KOPT-K1 (cell line): ENCODE data around the gene AGTRAP.

Experiments
- H3K27ac ChIP-seq: fragments of 200-600 bp; sonication (generic); 2 replicates; pipeline ENCODE4 v1.5.1; 2016; ENCODE audit warnings: antibody characterized with exemption, mild to moderate bottlenecking, low read depth, low read length; ENCODE audit not compliant: poor library complexity, severe bottlenecking
- H3K36me3 ChIP-seq: fragments of 200-600 bp; sonication (generic); 2 replicates; pipeline ENCODE4 v1.5.1; 2017; ENCODE audit warnings: antibody characterized with exemption, mild to moderate bottlenecking, low read length, moderate library complexity; ENCODE audit not compliant: insufficient read depth
- H3K9me3 ChIP-seq: fragments of 200-600 bp; sonication (generic); 2 replicates; pipeline ENCODE4 v1.5.1; 2017; ENCODE audit warnings: antibody characterized with exemption, low read length, mild to moderate bottlenecking; ENCODE audit not compliant: insufficient read depth, poor library complexity, severe bottlenecking

The AGTRAP gene

DNA sequence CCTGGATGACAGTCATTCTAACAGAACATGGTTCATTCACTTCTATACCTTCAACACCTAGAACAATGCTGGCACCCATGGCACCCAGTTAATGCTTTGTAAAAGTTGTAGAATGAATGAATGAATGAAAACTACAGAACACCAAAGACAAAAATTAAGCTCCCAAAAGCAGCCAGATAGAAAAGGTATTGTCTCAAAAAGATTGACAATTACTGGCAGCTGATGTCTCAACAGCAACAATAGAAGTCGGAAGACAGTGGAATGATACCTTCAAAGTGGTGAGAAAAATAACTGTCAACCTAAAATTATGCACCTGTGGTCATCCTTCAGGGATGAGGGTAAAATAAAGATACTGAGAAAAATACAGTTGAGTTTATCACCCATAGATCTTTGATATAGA is 21.1 kb downstream of the AGTRAP start:
- no peak overlapping the region for H3K27ac ChIP-seq
- no peaks in the 10 kb centered on the region for H3K36me3 ChIP-seq
- H3K9me3 ChIP-seq = no peaks in the 10 kb centered on the region

DNA sequence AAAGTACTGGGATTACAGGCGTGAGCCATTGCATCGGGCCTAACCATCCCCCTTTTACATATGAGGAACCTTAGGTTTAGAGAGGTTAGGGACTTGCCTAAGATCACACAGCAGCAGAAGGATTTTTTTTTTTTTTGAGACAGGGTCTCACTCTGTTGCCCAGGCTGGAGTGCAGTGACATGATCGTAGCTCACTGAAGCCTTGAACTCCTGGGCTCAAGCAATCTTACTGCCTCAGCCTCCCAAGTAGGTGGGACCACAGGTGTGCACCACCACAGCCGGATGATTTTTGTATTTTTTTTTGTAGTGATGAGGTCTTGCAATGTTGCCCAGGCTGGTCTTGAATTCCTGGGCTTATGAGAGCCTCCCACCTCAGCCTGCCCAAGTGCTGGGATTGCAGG is 23.9 kb downstream of the AGTRAP start:
- Histone ChIP-seq H3K27ac (no peak overlapping the region), H3K9me3 (no peaks in the 10 kb centered on the region), H3K36me3 (no peaks in the 10 kb centered on the region)

DNA sequence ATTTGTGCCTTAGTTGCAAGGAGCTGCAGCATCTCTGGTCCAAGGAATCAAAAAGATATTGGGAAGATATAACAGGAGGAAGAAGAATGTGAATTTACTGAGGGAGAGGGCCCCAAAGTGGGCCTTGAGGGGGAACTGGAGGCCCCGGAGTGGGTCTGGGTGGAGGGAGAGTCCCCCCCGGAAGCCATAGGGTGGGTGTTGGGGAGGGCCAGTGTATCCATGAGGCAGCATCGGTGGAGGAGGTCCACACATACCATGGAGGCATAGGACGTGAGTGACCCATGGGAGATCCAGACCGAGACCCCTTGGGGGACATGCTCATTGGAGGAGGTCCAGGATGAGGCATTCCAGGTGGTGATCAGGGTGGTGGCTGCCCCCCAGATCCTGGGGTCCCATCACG is 25.3 kb downstream of the AGTRAP start:
- no peaks in the 10 kb centered on the region for H3K36me3 ChIP-seq

DNA sequence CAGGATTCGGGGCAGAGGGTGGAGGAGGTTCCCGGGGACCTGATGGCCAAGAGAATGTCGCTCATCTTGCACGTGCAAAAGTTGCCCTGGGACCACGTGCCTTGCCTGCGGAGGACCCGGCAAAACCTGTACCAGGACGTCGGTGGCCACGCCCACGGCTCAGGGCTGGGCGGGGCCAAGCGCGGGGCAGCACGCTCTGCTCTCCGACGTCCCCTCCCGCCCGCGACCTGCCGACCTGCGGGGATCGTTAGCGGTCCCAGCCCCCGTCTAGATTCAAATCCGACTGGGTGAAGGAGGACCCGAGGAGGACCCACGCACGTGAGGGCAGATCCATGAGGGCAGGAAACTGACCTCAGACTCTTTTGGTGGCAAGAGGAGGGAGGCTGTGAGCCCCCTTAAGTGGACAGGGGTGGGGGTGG is 26.1 kb downstream of the AGTRAP start, which contains the start of gene C1orf167:
Gene C1orf167 (plus strand): TSS at position 206 of the 419 bp plus-strand sequence. CDS start 2,208 bp downstream, outside the sequence.
- no peak within 1 kb of the TSS for H3K27ac ChIP-seq
- no peaks in the 10 kb centered on the region for H3K36me3 ChIP-seq
- no peaks in the 10 kb centered on the region for H3K9me3 ChIP-seq

More for the DNA sequence above, 25.3 kb downstream of the AGTRAP start:
- Histone ChIP-seq H3K27ac (no peak overlapping the region), H3K9me3 (no peaks in the 10 kb centered on the region)

DNA sequence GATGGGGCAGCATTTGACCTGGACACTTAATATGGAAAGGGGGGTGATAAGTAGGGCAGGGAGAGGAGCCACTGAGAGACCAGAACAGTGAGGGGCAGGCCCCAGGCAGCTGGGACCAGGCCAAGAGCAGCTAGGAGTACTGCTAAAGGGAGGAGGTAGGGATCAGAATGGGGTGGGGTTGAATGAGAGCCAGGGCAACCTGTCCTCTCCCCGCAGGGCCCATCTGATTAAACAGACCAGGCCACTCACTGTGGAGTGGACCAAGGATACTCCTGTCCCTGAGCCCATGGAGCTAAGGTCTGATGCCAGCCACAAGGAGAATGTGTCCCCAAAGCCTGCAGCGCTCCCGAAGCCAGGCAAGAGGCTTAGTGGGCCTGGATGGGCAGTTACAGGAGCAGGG is 28.2 kb downstream of the AGTRAP start:
- H3K36me3 ChIP-seq = no peaks in the 10 kb centered on the region
- H3K27ac ChIP-seq = no peak overlapping the region
- H3K9me3 ChIP-seq = no peaks in the 10 kb centered on the region

DNA sequence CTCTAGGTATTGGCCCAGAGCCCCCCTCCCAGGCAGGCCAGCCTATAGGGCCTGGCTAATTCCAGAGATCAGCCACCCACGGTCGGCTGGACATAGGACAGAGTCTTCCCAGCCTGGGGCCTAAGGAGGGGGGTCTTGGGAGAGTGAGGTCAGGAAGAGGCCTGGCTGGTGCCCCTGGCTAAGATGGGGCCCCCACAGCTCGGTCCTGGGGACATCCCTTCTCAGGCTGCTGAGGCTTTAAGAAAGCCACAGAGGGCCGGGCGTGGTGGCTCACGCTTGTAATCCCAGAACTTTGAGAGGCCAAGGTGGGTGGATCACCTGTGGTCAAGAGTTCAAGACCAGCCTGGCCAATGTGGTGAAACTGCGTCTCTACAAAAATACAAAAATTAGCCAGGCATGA is 28.6 kb downstream of the AGTRAP start:
- Histone ChIP-seq H3K27ac (no peak overlapping the region), H3K9me3 (no peaks in the 10 kb centered on the region), H3K36me3 (no peaks in the 10 kb centered on the region)

DNA sequence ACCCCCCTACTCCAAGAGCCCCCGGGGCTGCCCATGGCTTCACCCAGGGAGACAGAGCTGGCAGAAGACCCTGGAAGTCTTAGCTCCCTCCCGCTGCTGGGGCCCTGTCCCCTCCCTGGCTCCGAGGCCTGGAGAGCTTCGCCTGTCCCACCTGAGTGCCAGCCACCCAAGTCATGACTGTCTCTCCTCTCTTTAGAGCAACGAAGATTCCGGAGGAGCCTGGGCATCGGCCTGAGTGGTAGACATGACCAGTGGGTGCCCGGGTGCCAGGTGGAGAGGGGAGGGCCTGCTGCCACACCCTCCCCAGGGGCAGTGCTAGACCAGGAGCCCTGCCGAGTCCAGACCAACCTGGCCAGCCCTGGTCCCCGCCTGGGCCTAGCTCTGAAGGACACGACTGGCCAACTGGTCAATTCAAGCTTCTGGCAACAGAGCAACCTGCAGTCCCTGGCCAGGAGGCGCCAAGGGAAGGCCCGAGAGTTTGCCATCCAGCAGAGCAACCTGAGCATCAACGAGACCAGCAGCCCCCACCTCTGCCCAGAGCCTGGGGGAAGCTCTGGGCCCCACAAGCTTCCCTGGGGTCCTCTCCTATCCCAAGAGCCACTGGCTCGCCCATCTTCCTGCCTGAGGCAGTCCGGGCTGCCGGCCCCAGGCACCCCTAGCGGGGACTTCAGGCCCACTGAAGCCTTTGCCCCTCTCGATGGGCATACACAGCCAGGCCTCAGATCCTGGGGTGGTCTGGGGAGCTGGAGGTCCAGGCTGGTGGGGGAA is 29.9 kb downstream of the AGTRAP start:
- no peaks in the 10 kb centered on the region for H3K36me3 ChIP-seq
- H3K27ac ChIP-seq = no peak overlapping the region
- no peaks in the 10 kb centered on the region for H3K9me3 ChIP-seq

DNA sequence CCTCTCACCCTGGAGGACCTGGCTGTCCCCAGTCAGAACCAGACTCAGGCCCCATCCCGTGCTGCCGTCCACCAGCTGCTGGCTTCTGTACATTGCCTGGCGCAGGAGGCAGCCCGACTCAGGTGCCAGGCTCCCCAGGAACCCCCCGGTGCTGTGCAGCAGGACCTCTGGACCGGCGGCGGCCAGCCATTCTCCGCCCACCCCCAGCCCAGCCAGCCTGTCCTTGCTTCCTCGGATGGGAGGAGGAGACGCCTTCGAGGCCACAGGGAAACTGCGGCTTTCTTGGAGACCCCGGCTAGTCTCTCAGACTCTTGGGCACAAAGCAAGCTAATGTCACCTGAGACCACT is 30.5 kb downstream of the AGTRAP start:
- no peaks in the 10 kb centered on the region for H3K36me3 ChIP-seq
- H3K9me3 ChIP-seq = no peaks in the 10 kb centered on the region
- H3K27ac ChIP-seq = no peak overlapping the region

DNA sequence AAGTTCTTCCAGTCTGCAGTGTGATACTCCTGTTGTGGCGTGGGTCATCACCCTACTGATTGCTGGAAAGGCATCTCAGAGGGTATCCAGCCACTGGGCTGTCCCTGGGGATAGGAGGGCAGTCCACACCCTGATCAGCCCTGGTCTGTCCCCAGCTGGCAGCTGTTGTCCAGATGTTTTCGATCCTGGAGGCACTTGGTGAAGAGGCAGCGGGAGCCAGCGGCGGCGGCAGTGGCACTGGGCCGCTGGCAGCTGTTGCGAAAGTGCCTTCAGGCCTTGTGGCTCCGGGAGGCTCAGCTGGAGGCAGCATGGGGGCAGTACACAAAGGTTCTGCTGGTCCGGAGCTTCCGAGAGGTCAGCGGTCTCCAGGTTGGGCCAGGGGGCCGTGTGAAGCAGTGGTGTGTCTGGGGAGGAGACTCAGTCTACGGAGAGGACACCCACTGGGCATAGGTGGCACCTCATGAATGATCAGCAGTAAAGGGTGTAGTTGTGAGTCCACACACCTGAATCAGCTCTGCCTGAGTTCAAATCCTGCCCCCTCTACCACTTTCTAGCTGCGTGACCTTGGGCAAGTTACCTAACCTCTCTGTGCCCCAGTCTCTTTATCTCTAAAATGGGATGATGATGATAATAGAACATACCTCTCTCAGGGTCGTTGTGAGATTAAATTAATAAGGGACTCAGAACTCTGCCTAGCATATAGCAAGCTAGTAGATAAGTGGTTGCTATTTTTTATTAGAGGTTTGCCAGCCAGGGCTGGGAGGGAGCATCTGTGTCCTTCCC is 32.2 kb downstream of the AGTRAP start:
- Histone ChIP-seq H3K27ac (no peak overlapping the region), H3K36me3 (no peaks in the 10 kb centered on the region), H3K9me3 (no peaks in the 10 kb centered on the region)

DNA sequence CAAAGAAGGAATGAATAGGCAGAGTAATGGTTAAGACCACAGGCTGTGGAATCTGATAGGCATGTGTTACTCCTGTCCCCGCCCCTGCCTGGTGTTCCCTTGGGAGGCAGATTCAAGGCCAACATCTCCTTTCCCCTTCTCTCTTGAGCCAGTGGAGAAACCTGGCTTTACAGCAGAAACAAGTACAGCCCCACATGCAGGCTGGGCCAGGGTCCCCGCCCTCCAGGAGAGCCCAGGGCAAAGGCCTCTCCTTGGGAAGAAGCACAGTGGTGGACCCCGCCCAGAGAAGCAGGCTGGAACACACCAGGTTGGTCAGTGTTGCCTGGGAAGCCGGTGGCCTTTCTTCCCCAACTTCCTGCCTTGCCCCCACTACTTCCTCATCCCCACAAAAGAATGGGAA is 32.9 kb downstream of the AGTRAP start:
- no peaks in the 10 kb centered on the region for H3K36me3 ChIP-seq
- no peaks in the 10 kb centered on the region for H3K9me3 ChIP-seq
- H3K27ac ChIP-seq = no peak overlapping the region

DNA sequence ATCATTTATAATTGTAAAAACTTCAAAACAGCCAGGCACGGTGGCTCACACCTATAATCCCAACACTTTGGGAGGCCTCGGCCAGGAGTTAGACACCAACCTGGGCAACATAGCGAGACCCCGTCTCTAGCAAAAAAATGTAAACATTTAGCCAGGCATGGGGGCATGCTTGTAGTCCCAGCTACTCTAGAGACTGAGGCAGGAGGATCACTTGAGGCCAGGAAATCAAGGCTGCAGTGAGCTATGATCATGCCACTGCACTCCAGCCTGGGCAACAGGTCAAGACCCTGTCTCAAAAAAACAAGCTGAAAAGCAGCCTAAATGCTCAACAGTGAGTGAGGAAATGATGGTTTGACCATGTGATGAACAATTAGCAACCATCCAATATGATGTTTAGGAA is 33.3 kb downstream of the AGTRAP start:
- H3K9me3 ChIP-seq = no peaks in the 10 kb centered on the region
- H3K27ac ChIP-seq = no peak overlapping the region
- no peaks in the 10 kb centered on the region for H3K36me3 ChIP-seq

DNA sequence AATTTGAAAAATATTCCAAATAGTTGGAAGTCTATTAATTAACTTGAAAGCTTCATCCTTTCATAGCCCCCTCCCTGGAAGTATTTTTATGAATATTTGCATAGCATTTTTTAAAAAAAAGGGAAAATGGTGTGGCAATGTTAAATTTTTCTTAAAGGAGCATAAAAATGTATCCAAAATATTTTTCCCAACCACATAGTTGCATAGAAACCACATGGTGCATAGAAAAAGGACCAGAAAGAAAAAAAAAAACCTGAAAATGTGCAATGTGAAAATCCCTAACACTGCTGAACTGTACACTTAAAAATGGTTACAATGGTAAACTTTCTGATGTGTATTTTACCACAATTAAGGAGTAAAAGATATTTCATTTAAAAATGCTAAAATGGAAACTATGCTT is 34.1 kb downstream of the AGTRAP start:
- no peaks in the 10 kb centered on the region for H3K9me3 ChIP-seq
- no peaks in the 10 kb centered on the region for H3K36me3 ChIP-seq
- H3K27ac ChIP-seq = no peak overlapping the region

DNA sequence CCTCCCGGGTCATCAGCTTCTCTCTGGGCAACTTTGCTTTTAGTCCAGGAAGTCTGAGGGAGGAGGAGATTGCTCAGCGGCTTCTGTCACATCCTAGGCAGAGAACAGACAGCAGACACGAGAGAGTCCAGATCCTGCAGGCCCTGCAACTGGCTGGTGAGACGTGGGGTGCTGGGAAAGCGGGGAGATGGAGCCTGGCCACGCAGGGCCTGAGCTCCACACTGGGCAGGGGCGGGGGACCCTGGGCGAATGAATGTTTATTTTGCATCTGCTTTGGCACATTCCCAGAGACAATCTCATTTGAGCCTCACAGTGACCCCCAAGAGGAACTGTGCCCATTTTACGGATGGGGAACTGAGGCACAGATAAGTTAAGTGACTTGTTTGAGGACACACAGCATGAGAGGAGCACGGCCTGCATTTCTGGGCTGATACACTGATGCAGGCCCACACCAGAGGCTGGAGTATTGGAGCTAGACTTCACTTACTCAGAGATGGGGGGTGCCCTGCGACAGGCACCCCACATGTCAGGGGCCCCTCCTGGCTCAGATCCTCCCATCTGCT is 35.6 kb downstream of the AGTRAP start:
- no peaks in the 10 kb centered on the region for H3K36me3 ChIP-seq
- H3K27ac ChIP-seq = no peak overlapping the region

DNA sequence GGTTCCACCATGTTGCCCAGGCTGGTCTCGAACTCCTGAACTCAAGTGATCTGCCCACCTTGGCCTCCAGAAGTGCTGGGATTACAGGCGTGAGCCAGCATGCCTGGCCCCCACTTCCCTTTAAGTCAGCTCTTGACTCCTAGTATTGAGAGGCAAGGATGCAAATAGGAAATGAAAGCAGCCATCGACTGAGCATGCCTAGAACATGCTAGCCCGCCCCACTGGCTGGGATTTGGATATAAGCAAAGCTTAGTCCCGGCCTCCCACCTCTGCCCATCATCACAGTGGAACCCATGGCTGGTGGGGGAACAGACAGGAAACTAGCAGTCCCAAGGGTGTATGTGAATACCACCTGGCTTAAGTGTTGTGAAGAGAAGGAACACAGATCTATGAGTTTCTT is 36.5 kb downstream of the AGTRAP start:
- Histone ChIP-seq H3K36me3 (no peaks in the 10 kb centered on the region), H3K9me3 (no peaks in the 10 kb centered on the region), H3K27ac (no peak overlapping the region)

More for the DNA sequence above, 35.6 kb downstream of the AGTRAP start:
- no peaks in the 10 kb centered on the region for H3K9me3 ChIP-seq

DNA sequence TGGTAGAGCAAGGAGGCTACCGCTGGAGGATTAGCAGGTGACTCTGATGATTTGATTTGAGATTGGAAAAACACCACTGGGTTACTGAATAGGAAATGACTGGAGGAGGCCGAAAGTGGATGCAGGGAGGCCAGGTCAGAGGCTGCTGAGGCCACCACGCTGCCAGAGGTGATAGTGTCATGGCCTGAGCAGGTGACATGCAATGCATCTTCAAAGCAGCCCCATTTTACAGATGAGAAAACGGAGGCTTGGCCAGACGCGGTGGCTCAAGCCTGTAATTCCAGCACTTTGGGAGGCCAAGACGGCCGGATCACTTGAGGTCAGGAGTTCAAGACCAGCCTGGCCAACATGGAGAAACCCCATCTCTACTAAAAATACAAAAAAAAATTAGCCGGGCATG is 38.8 kb downstream of the AGTRAP start:
- Histone ChIP-seq H3K27ac (no peak overlapping the region), H3K9me3 (no peaks in the 10 kb centered on the region), H3K36me3 (no peaks in the 10 kb centered on the region)
